B cell (primary cell): ENCODE measurements around the gene ZDHHC21. TPM values are rescaled to one million over a fixed set of nuclear protein-coding genes. Genes with fewer than 3 reads are reported as not detected.
"Not testable (repeated sequence)": the region's sequence is repeated elsewhere in the genome, so short reads cannot be mapped to it uniquely, and the experiment has no call there.

Experiments used
- ATAC-seq: fragments of 200-7000 bp; cut with Tn5 transposase; one replicate; pipeline ENCODE4 v1.10.0; 2021; ENCODE audit warnings: low read depth, mild to moderate bottlenecking, moderate number of reproducible peaks, moderate library complexity
- CTCF ChIA-PET: fragments of 350-600 bp; sonication (Branson Sonifier 250); formaldehyde crosslinking; loops from one replicate; lab custom pipeline; 2021; ENCODE audit warnings: antibody characterized with exemption, inconsistent platforms; lab: Charles Lee
- POLR2A ChIA-PET: fragments of 350-600 bp; sonication (Branson Sonifier 250); formaldehyde crosslinking; loops from one replicate; lab custom pipeline; 2021; ENCODE audit warnings: antibody characterized with exemption; lab: Charles Lee
- DNase-seq: peaks from one replicate; pipeline ENCODE4 v3.0.0; 2013
- H2AFZ ChIP-seq: 2 replicates; pipeline ENCODE4 v1.6.1; 2012; ENCODE audit warnings: mild to moderate bottlenecking, low read depth, low read length; ENCODE audit not compliant: insufficient read depth, poor library complexity, severe bottlenecking
- H3K27ac ChIP-seq, 2 donors: 1 replicate in 1 of 2; 2 replicates in 1 of 2; pipeline ENCODE4 v1.5.1; 2012 to 2013; ENCODE audit warnings: low read length in 2 of 2, mild to moderate bottlenecking in 2 of 2, moderate library complexity in 1 of 2
- H3K27me3 ChIP-seq, 4 experiments: fragments of 200-600 bp in 1 of 4; sonication (generic) in 1 of 4; replicated peaks in 1 of 4; 1 replicate in 2 of 4; 2 replicates in 2 of 4; pipeline versions ENCODE4 v1.6.1 to v1.7.0; 2013 to 2016; ENCODE audit warnings: low read length in 3 of 4, mild to moderate bottlenecking in 2 of 4, mixed read lengths in 1 of 4, moderate library complexity in 1 of 4; ENCODE audit not compliant: insufficient read depth in 4 of 4, control insufficient read depth in 3 of 4; ENCODE audit errors: control extremely low read depth in 1 of 4
- H3K36me3 ChIP-seq, 2 experiments: replicated peaks in 1 of 2; 1 replicate in 1 of 2; 2 replicates in 1 of 2; pipeline versions ENCODE4 v1.6.1 to v1.7.1; 2013; ENCODE audit warnings: low read length in 1 of 2; ENCODE audit not compliant: insufficient read depth in 2 of 2, control insufficient read depth in 1 of 2; ENCODE audit errors: control extremely low read depth in 1 of 2, extremely low read depth in 1 of 2
- H3K4me1 ChIP-seq, 2 donors: fragments of 200-600 bp in 1 of 2; sonication (generic) in 1 of 2; 1 replicate in 1 of 2; 2 replicates in 1 of 2; pipeline versions ENCODE4 v1.5.1 to v1.6.1; 2013 to 2017; ENCODE audit warnings: low read length in 2 of 2; ENCODE audit not compliant: control insufficient read depth in 2 of 2, insufficient read depth in 2 of 2
- H3K4me2 ChIP-seq: replicated peaks from 2 replicates; pipeline ENCODE3; 2012; ENCODE audit warnings: mild to moderate bottlenecking, low read depth, low read length; ENCODE audit not compliant: poor library complexity, severe bottlenecking
- H3K4me3 ChIP-seq, 5 experiments: fragments of 200-600 bp in 1 of 5; sonication (generic) in 1 of 5; 1 replicate in 3 of 5; 2 replicates in 2 of 5; pipeline versions ENCODE4 v1.5.1 to v1.7.0; 2011 to 2016; ENCODE audit warnings: low read length in 4 of 5, mild to moderate bottlenecking in 4 of 5, low read depth in 2 of 5, control low read depth in 1 of 5, moderate library complexity in 1 of 5; ENCODE audit not compliant: insufficient read depth in 1 of 5; ENCODE audit errors: control extremely low read depth in 1 of 5, extremely low read depth in 1 of 5
- H3K79me2 ChIP-seq: fragments of 200-600 bp; sonication (generic); one replicate; pipeline ENCODE4 v1.6.0; 2016; ENCODE audit warnings: low read length; ENCODE audit not compliant: control insufficient read depth, insufficient read depth
- H3K9ac ChIP-seq: fragments of 200-600 bp; sonication (generic); 2 replicates; pipeline ENCODE4 v1.6.1; 2017; ENCODE audit warnings: mild to moderate bottlenecking, low read length, moderate library complexity
- H3K9me3 ChIP-seq, 3 donors: one replicate each; pipeline versions ENCODE4 v1.6.1 to v1.7.1; 2013; ENCODE audit warnings: low read length in 2 of 3; ENCODE audit not compliant: control insufficient read depth in 2 of 3, insufficient read depth in 1 of 3; ENCODE audit errors: control extremely low read depth in 1 of 3
- H4K20me1 ChIP-seq: 2 replicates; pipeline ENCODE4 v1.6.0; 2012; ENCODE audit warnings: mild to moderate bottlenecking, low read length; ENCODE audit not compliant: insufficient read depth, control insufficient read depth, poor library complexity, severe bottlenecking
- H3K27ac Mint-ChIP-seq: one replicate; pipeline ENCODE4 v1.8.0; 2021; ENCODE audit warnings: mixed read lengths
- H3K27me3 Mint-ChIP-seq: one replicate; pipeline ENCODE4 v1.8.0; 2021; ENCODE audit warnings: mixed read lengths
- H3K4me1 Mint-ChIP-seq: one replicate; pipeline ENCODE4 v1.8.0; 2021; ENCODE audit warnings: mixed read lengths
- H3K4me3 Mint-ChIP-seq: one replicate; pipeline ENCODE4 v1.8.0; 2021; ENCODE audit warnings: mixed read lengths
- H3K9me3 Mint-ChIP-seq: one replicate; pipeline ENCODE4 v1.8.0; 2022; ENCODE audit warnings: mixed read lengths; ENCODE audit not compliant: insufficient read depth
- EZH2 ChIP-seq: IDR thresholded peaks from 2 replicates; pipeline ENCODE4 v1.6.1; 2012; ENCODE audit warnings: borderline replicate concordance, low read depth, mild to moderate bottlenecking, moderate library complexity, low read length; ENCODE audit not compliant: insufficient read depth, poor library complexity, severe bottlenecking
- WGBS: methylation state at CpG from one replicate; pipeline ENCODE4 v1.1.5; 2013; ENCODE audit warnings: missing lambda C conversion rate; ENCODE audit not compliant: insufficient coverage; 5-methylcytosine and 5-hydroxymethylcytosine counted together
- intact Hi-C: fragments of 100-400 bp; cut with micrococcal nuclease; formaldehyde crosslinking; loops from one replicate; pipeline ENCODE4 v1.10.0; 2022
- polyA plus RNA-seq: library from polyadenylated mRNA; depleted of rRNA; stranded (reverse); fragments of >200 nt; gene quantifications from 2 replicates; pipeline ENCODE4 v1.2.3, GENCODE V29; 2012
- total RNA-seq, 2 donors: library from RNA; stranded (reverse); fragments of 120-200 nt in 1 of 2; gene quantifications; 1 replicate in 1 of 2; 2 replicates in 1 of 2; pipeline versions ENCODE4 v1.2.3 to v1.2.4, GENCODE V29; 2013 to 2022
- TF ChIP-seq, protein P1 (sequence below): fragments of 200-600 bp; IDR thresholded peaks from one replicate; pipeline ENCODE4 v1.8.0; 2022; ENCODE audit warnings: antibody characterized with exemption, mild to moderate bottlenecking

ZDHHC21 gene
- total and polyA plus RNA-seq, 2 donors (not counting 1 experiment from before 2014, with no cell fraction given), result 10.3 to 39.7 TPM

DNA sequence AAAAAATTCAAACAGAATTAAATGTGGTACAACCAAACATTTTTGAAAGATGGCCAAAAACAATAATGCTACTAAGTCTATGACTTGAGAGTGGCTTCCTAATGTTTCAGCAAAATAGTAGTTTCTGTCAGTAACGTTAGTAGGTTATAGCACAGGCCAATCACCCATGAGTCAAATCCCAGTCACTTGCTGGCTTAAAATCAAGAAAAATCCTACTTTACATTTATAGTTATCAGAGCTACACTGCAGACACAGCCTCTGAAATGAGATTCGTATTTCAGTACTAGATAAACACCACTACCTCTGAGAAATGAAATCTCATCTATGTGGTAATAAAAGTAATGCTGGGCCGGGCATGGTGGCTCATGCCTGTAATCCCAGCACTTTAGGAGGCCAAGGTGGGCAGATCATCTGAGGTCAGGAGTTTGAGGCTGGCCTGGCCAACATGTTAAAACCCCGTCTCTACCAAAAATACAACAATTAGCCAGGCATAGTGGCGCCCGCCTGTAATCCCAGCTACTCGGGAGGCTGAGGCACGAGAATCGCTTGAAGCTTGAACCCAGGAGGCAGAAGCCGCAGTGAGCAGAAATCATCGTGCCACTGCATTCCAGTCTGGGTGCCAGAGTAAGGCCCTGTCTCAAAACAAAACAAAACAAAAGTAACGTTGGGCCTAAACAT, 6.1 kb downstream of the ZDHHC21 start:
- Histone ChIP-seq H3K27ac (peak overlapping the region; percentile 77 to 89), H3K27me3 (no peaks in the 10 kb centered on the region), H2AFZ (no peak overlapping the region), H3K36me3 (peaks cover 0 to 28% of the 10 kb centered on the region in 2 experiments), H3K4me3 (no peak overlapping the region), H3K4me2 (peak overlapping the region; percentile 72), H3K9me3 (no peaks in the 10 kb centered on the region), H3K79me2 (peaks cover 62% of the 10 kb centered on the region), H3K9ac (no peak overlapping the region), H4K20me1 (no peaks in the 10 kb centered on the region), H3K4me1 (peaks cover 48 to 52% of the 10 kb centered on the region in 2 donors)
- ATAC-seq (no peak), DNase-seq (no peak)
- peak overlapping the region; percentile 67 for H3K27ac Mint-ChIP-seq
- intact Hi-C loops, result no loop called here
- H3K4me3 Mint-ChIP-seq, result no peak overlapping the region
- H3K4me1 Mint-ChIP-seq, result peaks cover 71% of the 10 kb centered on the region
- no peak for TF ChIP-seq EZH2
- TF ChIP-seq, protein P1, sequence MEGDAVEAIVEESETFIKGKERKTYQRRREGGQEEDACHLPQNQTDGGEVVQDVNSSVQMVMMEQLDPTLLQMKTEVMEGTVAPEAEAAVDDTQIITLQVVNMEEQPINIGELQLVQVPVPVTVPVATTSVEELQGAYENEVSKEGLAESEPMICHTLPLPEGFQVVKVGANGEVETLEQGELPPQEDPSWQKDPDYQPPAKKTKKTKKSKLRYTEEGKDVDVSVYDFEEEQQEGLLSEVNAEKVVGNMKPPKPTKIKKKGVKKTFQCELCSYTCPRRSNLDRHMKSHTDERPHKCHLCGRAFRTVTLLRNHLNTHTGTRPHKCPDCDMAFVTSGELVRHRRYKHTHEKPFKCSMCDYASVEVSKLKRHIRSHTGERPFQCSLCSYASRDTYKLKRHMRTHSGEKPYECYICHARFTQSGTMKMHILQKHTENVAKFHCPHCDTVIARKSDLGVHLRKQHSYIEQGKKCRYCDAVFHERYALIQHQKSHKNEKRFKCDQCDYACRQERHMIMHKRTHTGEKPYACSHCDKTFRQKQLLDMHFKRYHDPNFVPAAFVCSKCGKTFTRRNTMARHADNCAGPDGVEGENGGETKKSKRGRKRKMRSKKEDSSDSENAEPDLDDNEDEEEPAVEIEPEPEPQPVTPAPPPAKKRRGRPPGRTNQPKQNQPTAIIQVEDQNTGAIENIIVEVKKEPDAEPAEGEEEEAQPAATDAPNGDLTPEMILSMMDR, result no peak
- WGBS, result 95% methylated on average over 8 of the region's 12 CpGs
- CTCF ChIA-PET, result no interaction called here
- POLR2A ChIA-PET, result interaction anchor here (0.6 kb wide), 1 partner anchor 99 kb away, joined by 7 read pairs; no protein-coding TSS in a partner anchor
- no peaks in the 10 kb centered on the region for H3K27me3 Mint-ChIP-seq
- H3K9me3 Mint-ChIP-seq, result no peaks in the 10 kb centered on the region

DNA sequence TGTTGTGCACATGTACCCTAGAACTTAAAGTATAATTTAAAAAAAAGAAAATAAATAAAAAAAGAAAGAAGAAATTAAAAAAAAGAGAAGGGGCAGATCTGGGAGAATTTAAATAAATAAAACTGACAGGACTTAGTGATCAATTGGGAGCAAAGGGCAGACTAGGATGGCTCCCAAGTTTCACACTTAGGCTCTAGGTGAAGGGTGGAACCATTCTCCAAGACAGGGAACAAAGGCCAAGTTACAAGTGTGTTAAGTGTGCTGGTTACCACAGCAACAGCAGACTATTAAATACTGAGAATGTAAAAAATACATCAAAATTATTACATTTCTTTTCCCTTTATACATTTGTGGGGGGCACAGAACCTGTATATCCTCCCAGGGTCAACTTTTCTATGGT, 7.1 kb downstream of the ZDHHC21 start:
- no peak overlapping the region for H3K4me3 Mint-ChIP-seq
- intact Hi-C loops, result no loop called here
- peaks cover 61% of the 10 kb centered on the region for H3K79me2 ChIP-seq
- ChIA-PET POLR2A (no interaction called here), CTCF (no interaction called here)
- H3K4me1 ChIP-seq, result peaks cover 42% of the 10 kb centered on the region in 2 donors
- H2AFZ ChIP-seq, result no peak overlapping the region
- no peaks in the 10 kb centered on the region for H3K27me3 ChIP-seq
- no peaks in the 10 kb centered on the region for H3K9me3 ChIP-seq
- no peak overlapping the region for H3K4me3 ChIP-seq
- TF ChIP-seq EZH2, result no peak
- TF ChIP-seq, protein P1, result no peak
- H4K20me1 ChIP-seq, result peaks cover 6% of the 10 kb centered on the region
- DNase-seq (no peak), ATAC-seq (no peak)
- peak overlapping the region in 1 of 2 donors; percentile 89 for H3K27ac ChIP-seq
- no peak overlapping the region for H3K4me2 ChIP-seq
- no peak overlapping the region for H3K9ac ChIP-seq
- peaks cover 3 to 31% of the 10 kb centered on the region in 2 experiments for H3K36me3 ChIP-seq
- H3K4me1 Mint-ChIP-seq, result peaks cover 68% of the 10 kb centered on the region
- H3K27me3 Mint-ChIP-seq, result no peaks in the 10 kb centered on the region
- H3K9me3 Mint-ChIP-seq, result no peaks in the 10 kb centered on the region
- no peak overlapping the region for H3K27ac Mint-ChIP-seq

DNA sequence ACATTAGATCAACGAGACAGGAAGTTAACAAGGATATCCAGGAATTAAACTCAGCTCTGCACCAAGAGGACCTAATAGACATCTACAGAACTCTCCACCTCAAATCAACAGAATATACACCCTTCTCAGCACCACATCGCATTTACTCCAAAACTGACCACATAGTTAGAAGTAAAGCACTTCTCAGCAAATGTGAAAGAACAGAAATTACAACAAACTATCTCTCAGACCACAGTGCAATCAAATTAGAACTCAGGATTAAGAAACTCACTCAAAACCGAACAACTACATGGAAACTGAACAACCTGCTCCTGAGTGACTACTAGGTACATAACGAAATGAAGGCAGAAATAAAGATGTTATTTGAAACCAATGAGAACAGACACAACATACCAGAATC, 10.6 kb downstream of the ZDHHC21 start:
- 79% methylated on average over 2 of the region's 4 CpGs for WGBS

More for the DNA sequence above, 10.6 kb downstream of the ZDHHC21 start:
- H3K9ac ChIP-seq, H3K4me2 ChIP-seq, H3K9me3 ChIP-seq, H3K27ac Mint-ChIP-seq, CTCF ChIA-PET, H3K27me3 ChIP-seq, POLR2A ChIA-PET, H2AFZ ChIP-seq, H3K9me3 Mint-ChIP-seq, intact Hi-C loops, H3K27ac ChIP-seq, H3K27me3 Mint-ChIP-seq, DNase-seq, ATAC-seq, H3K4me3 ChIP-seq, H3K4me3 Mint-ChIP-seq: not testable (repeated sequence)
- H3K4me1 Mint-ChIP-seq, result peaks cover 51% of the 10 kb centered on the region
- H3K36me3 ChIP-seq, result peaks cover 3 to 26% of the 10 kb centered on the region in 2 experiments
- peaks cover 7 to 14% of the 10 kb centered on the region in 2 donors for H3K4me1 ChIP-seq
- peaks cover 12% of the 10 kb centered on the region for H4K20me1 ChIP-seq
- H3K79me2 ChIP-seq, result peaks cover 46% of the 10 kb centered on the region
